Muscle of arm (tissue), 12 donors: ENCODE data around the gene SPAG16. TPM values are rescaled to one million over a fixed set of nuclear protein-coding genes. Genes with fewer than 3 reads are reported as not detected.

ENCODE experiments used
- DNase-seq: peaks from one replicate; pipeline ENCODE4 v3.0.0-alpha.2; 2013
- polyA plus RNA-seq, 12 donors: library from polyadenylated mRNA; unstranded; fragments of 120-200 nt; gene quantifications; one replicate each; pipeline ENCODE4 v1.2.1, GENCODE V29; 2013; ENCODE audit not compliant: insufficient read length in 12 of 12

Gene SPAG16
- polyA plus RNA-seq, 12 donors, result 16.0 to 36.6 (median 21.1) TPM; not detected in 1

DNA sequence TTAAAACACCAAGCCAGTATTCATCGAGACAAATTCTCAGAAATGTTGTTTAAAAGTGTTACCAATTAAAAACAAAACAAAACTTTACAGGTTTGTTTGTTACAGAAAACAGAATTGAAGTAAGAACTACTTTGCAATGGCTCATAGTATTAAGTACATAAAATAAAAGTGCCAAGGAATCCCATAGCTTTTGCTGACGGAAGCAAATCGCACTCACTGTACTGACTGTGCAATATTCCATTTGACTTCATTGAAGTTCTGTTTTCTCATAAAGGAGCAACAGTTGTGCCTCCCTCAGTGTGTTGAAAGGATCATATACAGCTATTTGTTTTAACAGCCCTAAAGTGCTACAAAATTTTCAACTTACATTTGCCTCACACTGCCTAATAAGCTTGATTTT lies 507.8 kb downstream of the SPAG16 start:
- DNase-seq, result no peak

DNA sequence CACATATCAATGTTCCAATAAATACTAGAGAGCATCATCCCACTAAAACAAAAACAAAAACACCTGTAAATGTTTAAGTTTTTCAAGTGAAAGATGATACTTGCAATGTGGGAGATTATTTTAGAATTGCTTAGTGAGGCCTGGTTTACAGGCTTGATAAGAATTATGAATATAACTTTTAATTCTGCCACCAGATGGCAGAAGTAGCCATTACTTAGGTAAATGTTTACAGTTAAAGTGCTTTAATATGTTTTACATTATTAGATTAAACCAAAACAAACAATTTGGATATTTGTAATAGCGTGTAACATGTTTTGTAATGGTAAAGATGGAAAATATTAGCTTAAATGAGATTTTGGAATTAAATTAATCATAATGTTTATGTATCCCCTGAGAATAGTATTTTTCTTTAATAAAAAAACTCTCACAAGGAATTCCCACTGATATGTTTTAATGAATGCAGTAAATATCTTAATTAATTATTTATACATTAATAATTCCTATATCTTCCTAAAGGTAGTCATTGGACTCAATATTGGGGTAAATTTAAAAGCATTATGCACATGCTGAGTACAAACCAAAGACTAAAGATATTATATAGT lies 522.0 kb downstream of the SPAG16 start:
- peak; percentile 0 for DNase-seq

DNA sequence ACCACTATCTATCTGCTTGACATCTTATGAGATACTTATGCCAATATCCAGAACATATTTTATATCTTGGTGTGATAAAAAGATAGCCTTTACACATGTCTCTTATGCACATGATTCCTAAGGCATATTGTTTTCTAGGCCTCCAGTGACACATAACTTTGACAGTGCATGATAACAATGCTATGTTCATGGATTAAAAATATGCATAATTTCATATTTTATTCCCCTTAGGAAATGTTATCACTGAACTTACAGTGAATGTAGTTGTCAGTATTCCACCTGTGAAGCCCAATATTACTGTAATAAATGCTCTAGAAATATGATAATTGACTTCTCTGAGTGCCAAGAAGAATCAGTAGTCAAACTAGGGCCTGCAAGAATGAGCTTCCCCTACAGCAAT lies 532.3 kb downstream of the SPAG16 start:
- no peak for DNase-seq

DNA sequence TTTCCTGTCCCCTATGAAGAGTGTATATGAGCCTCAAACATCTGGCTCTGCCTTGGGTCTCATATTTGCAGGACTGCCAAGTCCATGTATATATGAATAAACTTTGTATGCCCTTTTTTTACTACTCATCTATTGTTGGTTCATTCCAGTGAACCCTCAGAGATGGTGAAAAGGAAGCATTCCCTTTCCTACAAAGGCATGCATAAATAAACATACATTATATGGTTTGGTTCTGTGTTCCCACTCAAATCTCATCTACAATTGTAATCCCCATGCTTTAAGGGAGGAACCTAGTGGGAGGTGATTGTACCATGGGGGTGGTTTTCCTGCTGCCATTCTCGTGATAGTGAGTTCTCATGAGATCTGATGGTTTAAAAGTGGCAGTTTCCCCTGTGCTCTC lies 534.2 kb downstream of the SPAG16 start:
- no peak for DNase-seq

DNA sequence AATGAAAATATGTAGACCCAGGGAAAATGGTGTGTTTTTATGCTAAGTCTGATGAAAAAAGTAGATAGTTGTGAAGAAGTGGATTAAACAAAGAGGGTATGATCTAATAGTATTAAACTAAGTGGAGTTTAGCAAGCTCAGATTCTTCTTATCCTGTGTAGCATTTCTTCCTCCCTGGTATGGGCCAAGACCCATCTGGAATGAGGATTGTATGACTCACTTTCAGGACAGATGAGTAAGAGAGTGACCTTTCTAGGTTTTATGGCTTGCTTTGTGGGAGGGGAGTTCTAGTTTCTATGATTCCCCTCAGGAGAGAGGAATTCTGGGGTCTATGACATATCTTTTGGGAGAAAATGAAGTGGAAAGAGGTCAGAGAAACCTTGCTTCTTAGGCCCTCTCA lies 550.1 kb downstream of the SPAG16 start:
- no peak for DNase-seq

DNA sequence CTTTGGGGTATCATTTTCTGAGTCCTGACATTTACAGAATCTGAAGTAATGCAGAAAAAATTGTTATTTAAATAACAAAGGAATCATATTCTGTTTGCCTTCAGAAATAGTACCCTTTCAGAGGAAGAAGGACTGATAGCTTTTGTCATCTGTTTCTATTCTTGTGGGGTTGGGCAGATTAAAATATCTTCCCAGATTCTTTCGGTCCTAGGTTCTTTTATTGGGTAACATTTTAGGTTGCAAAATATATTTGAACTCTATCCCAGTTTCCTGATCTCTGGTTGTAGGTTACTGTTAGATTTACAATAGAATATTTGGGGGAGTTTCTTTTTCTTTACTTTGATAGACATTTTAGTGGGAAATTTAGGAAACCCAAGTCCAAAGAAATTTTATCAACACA lies 550.5 kb downstream of the SPAG16 start:
- DNase-seq, result no peak

DNA sequence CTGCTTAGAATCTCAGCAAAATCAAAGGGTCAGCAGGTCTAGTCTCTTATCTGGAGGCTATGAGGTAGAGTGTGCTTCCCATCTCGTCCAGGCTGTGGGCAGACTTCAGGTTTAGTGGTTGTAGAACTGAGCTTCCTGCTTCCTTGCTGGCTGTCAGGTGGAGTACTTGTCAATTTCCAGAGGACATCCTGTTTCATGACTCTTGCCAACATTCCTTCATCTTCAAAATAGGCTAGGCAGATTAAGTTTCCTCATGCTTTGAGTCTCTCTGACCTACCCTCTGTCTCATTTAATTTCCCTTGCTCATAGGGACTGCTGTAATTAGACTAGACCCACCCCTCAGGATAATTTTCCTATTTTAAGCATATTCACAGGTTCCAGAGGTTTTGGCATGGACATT lies 562.6 kb downstream of the SPAG16 start:
- no peak for DNase-seq

DNA sequence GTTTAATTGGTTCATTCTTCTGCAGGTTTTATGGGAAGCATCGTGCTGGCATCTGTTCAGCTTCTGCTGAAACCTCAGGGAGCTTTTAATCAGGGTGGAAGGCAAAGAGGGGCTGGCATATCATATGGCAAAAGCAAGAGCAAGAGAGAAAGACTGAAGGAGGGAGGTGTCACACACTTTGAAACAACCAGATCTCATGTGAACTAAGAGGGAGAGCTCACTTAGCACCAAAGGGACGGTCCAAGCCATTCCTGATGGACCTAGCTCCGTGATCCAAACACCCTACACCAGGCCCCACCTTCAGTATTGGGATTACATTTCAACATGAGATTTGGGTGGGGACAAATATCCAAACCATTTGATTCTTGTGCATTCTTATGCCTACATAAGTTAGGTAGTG lies 563.1 kb downstream of the SPAG16 start:
- no peak for DNase-seq

DNA sequence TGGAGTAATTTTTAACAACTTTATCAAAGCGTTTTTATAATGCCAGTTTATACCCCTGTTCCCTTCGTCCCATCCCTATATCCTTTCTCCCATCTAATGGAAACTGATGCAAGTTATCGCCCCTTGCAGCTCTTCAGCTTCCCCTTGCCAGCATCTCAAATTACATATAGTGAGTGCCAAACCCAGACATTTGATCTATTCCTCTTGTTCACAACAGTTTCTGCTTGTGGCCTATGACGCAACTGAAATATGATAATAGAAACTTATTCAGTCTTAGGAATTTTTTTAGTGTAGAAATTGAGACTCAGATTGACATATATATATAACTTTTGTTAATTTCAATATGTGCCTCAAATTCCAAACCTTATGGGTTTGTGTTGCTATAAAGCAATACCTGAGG lies 564.4 kb downstream of the SPAG16 start:
- no peak for DNase-seq

DNA sequence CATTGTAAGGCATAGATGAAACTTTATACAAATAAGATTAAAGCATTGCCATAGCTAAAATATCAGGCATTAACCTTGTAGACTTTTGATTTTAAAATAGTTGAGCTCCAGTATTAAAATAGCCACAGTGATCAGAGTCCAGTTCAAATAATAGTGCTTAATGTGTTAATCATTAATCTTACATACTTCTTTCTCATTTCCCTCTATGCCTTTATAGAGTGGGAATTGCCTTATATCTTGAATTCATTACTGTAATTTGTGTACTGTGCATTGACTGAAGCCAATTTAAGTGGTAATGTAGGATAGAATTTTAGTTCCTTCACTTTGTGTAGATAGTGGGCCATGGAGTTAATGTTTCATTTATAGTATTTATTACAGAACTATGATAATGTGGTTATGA lies 577.4 kb downstream of the SPAG16 start:
- DNase-seq, result no peak

DNA sequence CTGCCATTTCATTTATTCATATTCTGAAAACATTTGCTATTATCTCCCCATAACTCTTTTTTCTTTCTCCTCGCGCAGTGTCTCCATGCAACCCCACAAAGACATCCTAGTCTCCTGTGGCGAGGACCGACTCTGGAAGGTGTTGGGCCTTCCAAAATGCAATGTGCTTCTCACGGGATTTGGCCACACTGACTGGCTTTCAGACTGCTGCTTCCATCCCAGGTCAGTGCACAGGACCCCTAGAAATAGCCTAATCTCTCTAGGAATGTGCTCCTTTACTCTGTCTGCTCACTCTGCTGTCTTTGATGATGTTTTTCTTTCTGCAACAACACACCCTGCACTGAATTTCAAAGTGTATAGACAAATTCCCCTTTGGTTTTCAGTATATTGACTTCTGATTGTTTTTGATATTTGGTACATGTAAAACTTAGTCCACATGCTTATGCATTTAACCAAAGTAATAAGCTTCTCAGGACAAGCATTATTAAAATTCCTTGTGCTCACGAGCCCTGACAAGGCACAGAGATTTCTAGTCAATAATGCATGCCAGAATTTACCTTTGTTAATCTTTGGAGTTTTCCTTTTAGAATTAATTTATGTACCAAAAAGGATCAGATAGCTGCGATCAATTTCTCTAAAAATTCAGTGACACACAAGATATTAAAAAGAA lies 578.3 kb downstream of the SPAG16 start:
- no peak for DNase-seq

DNA sequence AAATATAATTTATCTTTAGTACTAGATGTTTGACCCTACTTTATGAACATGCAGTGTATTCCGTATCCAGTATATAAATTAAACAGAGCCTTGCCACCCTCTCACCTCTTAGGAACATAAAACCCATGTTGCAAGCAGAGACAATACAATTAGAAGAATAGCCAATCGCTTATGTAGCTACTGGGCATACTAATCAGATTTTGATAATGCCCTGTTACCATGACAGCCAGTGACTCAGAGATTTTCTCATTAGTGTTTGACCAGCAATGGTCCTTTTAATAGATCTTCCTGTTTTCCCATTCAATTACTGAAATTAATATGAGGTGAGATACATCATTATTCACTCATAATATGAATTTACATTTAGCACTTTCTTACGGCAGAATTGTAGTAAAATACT lies 579.3 kb downstream of the SPAG16 start:
- DNase-seq, result no peak

DNA sequence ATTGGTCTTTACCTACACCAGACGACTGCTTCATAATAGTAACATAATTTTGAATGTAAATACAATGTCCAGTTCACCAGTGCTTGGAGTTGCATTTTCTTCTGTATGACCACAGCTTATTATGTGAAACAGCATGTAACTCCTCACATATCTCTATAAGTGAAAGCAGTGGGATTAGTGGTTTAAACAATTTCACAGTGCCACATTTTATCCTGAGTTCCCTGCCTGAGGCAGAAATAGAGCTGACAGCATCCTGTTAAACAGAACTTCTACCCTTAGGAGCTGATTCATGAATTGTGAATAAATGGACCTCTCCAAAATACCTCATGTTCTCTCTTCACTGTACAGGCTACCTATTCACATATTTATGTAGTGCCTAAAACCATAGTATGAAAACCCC lies 584.3 kb downstream of the SPAG16 start:
- DNase-seq, result no peak

DNA sequence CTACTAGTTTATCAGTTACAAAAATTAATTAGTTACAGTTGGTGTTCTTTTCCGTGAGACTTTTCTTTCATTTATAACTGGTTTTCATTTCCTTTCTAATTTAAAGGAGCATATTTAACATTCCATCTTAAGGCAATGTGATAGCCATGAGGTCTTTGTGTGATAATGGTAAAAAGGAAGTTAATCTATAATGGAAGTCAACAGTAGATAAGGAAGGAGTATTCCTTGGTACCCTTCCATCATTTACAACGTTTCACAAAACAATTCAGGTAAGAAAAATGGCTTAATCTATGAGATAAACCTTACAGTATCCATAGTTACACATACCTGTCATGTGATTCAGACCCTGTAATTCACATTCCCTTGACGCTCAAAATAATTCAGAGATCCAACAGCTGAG lies 601.2 kb downstream of the SPAG16 start:
- no peak for DNase-seq

DNA sequence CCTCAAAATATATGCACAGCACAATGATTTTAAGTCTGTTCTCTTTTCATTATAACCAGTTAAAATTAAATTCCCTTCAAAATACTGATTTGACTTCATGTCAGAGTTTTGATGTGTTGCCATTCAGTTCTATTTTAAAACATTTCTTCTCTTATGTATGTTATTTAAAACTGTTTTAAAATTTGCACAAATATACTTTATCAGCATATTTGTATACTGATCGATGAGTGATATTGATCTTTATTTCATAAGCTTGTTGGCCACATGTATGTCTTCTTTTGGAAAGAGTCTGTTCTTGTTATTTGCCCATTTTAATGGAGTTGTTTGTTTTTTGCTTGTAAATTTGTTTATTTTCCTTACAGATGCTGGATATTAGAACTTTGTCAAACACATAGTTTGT lies 630.2 kb downstream of the SPAG16 start:
- DNase-seq, result no peak

DNA sequence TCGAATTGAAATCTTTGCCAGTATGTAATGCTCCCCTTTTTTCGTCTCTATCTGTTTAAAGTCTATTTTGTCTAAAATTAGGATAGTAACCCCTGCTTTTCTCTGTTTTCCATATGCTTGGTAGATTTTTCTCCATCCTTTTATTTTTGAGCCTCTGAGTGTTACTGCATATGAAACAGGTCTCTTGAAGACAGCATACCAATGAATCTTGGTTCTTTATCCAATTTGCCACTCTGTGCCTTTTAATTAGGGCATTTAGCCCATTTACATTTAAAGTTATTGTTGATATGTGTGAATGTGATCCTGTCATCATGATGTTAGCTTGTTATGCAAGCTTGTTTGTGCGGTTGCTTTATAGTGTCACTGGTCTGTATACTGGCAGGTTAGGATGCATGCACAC lies 635.8 kb downstream of the SPAG16 start:
- no peak for DNase-seq

DNA sequence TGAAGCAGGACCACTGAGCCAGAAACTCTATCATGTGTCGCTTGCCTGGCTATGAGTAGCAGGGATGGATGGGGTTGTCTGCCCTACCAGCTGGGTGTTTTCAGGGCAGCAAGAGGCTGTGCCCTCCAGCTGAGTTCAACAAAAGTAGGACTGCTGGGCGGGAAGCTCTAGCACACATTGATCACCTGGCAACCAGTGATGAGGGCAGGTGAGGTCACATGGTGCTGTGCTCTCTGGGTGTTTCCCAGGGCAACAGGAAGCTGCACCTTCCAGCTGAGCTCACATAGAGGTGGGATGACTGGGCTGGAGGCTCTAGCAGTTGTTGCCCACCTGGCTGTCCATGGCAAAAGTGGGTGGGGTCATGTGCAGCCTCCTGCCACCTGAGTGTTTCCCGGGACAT lies 639.3 kb downstream of the SPAG16 start:
- no peak for DNase-seq

DNA sequence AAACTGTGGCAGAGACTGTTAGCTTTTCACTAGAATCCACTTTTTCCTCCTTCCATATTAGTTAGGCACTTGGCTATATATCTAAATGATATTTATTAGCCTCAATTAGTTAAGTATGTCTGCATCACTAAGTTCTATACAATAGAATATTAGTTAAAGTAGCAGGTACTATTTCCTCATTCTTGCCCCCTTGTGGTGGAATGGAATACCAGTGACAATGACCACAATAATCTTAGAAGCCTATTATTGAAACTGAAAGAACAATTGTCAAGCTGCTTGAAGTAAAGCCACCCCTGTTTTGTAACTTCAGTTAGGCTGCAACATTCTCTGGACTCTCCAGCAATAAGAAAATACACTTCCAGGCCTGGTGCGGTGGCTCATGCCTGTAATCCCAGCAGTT lies 650.3 kb downstream of the SPAG16 start:
- DNase-seq, result no peak

DNA sequence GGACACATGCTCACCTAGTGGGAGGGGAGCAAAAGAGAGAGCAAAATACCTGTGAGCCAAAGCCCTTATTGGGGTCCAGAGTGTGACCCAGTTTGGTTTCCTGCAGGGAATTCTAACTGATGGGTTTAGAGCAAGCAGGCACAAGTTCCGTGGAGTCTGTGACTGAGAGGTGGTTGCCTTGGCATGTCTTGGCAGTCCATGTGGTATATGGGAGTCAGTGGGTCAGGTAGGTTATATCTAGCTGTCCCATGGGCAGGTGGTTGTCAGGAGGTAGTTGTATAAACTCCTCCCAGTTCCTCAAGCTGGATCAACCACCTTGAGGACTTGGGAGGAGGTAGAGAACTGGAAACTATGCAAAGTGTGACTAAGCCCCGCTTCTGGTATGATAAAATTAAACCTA lies 673.8 kb downstream of the SPAG16 start:
- DNase-seq, result no peak

DNA sequence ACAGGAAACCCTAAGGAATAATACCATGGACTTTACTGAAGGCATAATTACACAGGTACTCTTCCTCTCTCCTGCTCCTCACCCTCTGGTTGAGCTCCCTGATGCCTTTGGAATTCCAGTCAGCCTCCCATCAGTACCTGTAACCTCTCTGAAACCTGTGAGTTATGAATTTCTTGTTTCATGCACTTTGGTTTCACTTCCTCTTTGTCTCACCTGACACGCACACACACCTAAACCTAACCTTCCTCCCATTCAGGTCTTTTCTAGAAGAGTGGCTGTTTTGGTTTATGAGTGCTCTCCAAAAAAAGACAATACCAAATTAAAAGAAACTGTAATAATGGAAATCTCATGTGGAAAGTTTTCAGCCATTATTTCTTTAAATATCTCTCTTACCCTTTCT lies 675.3 kb downstream of the SPAG16 start:
- no peak for DNase-seq

DNA sequence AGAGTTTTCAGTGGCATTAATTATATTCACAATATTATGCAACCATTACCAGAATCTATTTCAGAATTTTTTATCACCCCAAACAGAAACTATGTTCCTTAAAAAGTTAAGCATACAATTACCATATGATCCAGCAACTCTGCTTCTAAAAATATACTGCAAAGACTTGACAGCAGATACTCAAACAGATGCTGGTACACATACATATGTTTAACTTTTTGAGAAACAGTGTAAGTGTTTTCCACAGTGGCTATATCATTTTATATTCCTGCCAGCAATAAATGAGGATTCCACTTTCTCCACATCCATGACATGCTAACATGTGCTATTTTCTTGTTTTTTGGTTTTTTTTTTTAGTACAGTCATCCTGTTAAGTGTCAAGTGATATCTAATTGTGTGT lies 687.3 kb downstream of the SPAG16 start:
- DNase-seq, result no peak

DNA sequence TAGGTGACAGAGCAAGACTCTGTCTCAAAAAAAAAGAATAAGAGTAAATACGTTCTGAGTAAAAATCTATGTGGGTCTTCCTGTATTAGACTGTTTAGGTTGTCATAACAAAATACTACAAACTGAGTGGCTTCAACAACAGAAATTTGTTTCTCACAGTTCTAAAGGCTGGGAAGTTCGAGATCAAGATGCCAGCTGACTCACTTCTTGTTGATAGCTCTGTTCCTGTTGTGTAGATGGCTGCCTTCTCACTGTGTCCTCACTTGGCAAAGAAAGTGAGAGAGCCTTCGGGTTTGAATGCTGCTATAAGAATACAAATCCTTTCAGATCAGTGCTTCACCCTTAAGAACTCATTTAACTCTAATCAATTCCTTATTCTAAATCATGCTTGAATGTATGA lies 696.6 kb downstream of the SPAG16 start:
- no peak for DNase-seq

DNA sequence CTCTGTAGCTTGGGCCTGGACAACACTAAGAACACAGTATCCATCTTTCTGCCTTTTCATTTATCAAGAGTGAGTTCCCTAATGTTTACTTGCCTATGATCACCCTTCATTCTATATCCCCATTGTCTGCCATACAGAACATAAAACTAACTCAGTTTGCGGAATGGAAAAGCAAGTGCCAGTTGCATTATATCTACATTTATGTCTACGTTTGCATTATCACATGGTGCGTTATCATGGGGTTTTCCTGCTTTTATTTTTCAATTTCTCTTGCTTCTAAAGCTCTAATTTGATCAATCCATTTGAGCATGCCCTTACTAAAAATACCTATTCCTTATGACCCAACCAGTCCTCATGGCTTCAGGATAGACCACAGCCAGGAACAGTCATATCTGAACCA lies 704.9 kb downstream of the SPAG16 start:
- no peak for DNase-seq

DNA sequence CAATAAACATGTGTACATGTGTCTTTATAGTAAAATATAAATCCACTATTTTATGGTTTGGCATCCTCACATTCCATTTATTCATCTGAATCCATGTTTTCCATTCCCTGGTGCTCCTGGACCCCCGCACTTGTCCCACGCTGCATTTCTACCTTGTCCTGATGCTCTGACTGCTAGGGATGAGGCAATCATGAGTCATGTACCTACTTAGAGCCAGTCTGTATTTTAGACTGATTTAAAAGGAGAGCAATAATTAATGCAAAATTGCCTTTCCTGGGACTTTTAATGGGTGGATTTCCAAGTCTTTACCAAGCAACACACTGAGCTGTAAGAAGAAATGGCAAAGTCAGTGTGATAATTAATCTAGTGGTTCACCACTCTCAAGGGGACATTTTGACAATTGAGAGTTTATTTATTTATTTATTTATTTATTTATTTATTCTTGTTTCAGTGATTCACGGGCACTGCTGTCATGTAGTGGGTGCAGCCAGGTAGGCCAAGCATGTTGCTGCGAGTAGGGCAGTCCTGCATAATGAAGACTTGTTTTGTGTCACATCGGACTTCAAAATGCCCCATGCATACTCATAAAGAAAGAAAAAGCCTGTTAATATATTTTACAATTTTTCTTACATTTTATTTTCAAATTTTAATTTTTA lies 707.3 kb downstream of the SPAG16 start:
- DNase-seq, result no peak
